Astrocyte of the spinal cord (primary cell): ENCODE results near the gene APOBEC3F.
"Not testable (repeated sequence)": the region's sequence is repeated elsewhere in the genome, so short reads cannot be mapped to it uniquely, and the experiment has no call there.

ENCODE experiments used
- DNase-seq: peaks from one replicate; pipeline ENCODE4 v3.0.0; 2011; ENCODE audit warnings: low read depth, low spot score
- H3K4me3 ChIP-seq: 2 replicates; pipeline ENCODE4 v1.5.1; 2011; ENCODE audit warnings: low read depth, mild to moderate bottlenecking, low read length, moderate library complexity
- CTCF ChIP-seq: IDR thresholded peaks from 2 replicates; pipeline ENCODE4 v1.5.1; 2012; ENCODE audit warnings: low read depth, mild to moderate bottlenecking, low read length, inconsistent platforms
- in situ Hi-C: cut with HindIII; loops from 2 replicates; pipeline ENCODE4 v1.10.0; 2017; ENCODE audit warnings: low sequenced_read_pairs

Gene APOBEC3F

GRCh38 chr22:39030705-39031104 is 10.0 kb upstream of the APOBEC3F start:
- DNase-seq, result no peak
- TF ChIP-seq CTCF, result no peak
- in situ Hi-C loops, result no loop called here
- no peak overlapping the region for H3K4me3 ChIP-seq

DNA sequence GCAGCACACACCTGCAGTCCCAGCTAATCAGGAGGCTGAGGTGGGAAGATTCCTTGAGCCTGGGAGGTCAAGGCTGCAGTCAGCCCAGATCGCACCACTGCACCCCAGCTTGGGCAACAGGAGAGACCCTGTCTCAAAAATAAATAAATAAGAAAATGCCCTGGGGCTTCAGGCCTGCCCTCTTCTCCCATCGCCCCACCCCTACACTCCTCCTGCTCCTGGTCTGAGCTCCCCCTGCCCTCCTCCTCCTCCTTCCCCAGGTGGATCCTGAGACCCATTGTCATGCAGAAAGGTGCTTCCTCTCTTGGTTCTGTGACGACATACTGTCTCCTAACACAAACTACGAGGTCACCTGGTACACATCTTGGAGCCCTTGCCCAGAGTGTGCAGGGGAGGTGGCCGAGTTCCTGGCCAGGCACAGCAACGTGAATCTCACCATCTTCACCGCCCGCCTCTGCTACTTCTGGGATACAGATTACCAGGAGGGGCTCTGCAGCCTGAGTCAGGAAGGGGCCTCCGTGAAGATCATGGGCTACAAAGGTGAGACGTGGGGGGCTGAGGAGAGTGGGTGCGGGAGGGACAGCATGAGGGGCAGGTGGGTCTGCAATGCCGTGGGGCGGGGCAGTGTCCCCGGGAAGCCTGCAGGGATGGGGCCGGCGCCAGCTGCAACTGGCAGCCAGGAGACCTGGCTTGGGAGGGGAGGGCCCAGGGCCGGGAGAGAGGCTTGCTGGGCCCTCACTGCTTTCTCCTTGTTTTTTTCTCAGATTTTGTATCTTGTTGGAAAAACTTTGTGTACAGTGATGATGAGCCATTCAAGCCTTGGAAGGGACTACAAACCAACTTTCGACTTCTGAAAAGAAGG is 9.0 kb upstream of the APOBEC3F start:
- DNase-seq, in situ Hi-C loops, H3K4me3 ChIP-seq: not testable (repeated sequence)

DNA sequence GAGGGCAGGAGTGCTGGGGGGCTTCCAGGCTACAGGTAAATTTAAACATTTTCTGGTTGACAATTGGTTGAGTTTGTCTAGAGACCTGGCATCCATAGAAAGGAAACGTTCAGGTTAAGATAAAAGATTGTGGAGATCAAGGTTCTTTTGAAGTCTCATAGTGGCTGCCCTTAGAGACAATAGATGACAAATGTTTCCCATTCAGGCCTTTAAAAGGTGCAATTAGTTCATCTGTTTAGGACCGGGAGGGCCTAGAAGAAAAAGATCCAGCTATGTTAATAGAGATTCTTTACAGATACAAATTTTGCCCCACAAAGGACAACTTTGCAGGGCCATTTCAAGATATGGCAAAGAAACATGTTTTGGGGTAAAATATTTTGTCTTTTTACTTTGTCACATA is 3.6 kb upstream of the APOBEC3F start:
- H3K4me3 ChIP-seq, in situ Hi-C loops, DNase-seq: not testable (repeated sequence)

DNA sequence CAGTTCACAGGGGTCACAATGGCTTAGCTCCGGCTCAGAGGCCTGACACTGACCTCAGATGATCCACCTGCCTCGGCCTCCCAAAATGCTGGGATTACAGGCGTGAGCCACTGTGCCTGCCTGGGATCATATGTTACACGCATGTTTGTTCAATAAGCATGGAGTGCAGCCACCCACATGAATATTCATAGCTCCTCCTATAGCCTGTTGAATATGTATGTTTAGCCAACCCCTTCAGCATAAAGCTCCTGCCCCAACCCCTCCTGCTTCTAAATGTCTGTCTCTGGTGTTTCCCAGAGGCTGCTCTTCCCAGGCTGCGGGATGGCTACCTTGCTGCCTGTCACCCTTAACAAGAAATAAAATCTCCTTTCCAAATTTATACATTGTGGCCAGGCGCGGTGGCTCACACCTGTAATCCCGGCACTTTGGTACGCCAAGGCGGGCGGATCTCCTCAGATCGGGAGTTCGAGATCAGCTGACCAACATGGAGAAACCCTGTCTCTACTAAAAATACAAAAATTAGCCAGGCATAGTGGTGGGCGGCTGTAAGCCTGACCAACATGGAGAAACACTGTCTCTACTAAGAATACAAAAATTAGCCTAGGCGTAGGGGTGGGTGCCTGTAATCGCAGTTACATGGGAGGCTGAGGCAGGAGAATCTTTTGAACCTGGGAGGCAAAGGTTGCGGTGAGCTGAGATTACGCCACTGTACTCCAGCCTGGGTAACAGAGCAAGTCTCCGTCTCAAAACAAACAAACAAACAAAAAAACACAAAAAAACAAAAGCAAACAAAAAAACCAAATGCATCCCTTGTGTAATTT is 1.1 kb upstream of the APOBEC3F start:
- TF ChIP-seq CTCF, result no peak
- no peak for DNase-seq
- in situ Hi-C loops, result no loop called here
- no peak overlapping the region for H3K4me3 ChIP-seq

DNA sequence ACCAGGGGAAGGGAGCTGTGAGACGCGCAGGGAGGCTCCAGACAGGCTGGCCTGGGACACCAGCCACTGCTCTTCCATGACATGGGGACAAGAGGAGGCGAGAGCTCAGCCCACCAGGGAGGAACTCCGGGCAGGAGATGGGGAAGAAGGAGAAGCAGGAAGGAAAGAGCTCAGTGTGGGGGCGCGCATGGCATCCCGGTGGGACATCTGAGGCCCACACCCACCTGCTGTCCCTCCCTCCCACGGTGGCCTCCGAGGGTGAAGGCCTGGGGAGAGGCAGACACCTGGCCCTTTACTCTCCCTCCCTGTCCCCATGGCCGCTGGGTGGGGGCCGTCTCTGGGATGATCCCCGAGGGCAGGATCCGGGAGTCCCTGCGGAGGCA is 518 bp upstream of the APOBEC3F start:
- peak overlapping the region; percentile 56 for H3K4me3 ChIP-seq
- DNase-seq, in situ Hi-C loops: not testable (repeated sequence)

DNA sequence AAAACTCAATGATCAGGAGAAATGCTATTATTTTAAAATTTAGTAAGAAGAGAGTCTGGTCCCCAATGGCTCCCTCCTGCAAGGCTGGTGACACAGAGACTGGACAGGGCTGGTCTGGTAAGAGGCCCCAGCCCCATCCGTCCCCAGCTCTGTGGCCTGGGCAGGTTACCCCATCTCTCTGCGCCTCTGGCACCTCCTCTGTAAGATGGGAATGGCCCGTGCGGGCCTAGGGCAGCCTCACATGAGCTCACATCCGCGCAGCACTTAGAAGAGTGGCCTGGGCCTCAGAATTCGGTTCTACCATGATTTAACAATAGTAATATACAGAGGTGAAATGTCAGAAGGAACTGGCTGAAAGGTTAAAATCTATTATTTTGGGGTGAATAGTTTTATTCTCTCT is 1.2 kb downstream of the APOBEC3F start:
- no peak for TF ChIP-seq CTCF
- H3K4me3 ChIP-seq, result no peak overlapping the region
- no peak for DNase-seq
- in situ Hi-C loops, result no loop called here

GRCh38 chr22:39043063-39043462 is 2.4 kb downstream of the APOBEC3F start:
- H3K4me3 ChIP-seq, DNase-seq, in situ Hi-C loops: not testable (repeated sequence)

DNA sequence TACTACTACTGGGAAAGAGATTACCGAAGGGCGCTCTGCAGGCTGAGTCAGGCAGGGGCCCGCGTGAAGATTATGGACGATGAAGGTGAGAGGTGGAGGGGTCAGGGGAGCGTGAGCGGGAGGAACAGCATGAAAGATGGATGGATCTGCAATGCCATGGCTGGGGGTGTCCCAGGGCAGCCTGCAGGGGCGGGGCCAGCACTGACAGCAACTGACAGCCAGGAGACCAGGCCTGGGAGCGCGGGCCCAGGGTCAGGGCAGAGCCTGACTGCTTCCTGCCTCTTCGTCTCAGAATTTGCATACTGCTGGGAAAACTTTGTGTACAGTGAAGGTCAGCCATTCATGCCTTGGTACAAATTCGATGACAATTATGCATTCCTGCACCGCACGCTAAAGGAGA is 4.5 kb downstream of the APOBEC3F start:
- in situ Hi-C loops, H3K4me3 ChIP-seq, DNase-seq: not testable (repeated sequence)

DNA sequence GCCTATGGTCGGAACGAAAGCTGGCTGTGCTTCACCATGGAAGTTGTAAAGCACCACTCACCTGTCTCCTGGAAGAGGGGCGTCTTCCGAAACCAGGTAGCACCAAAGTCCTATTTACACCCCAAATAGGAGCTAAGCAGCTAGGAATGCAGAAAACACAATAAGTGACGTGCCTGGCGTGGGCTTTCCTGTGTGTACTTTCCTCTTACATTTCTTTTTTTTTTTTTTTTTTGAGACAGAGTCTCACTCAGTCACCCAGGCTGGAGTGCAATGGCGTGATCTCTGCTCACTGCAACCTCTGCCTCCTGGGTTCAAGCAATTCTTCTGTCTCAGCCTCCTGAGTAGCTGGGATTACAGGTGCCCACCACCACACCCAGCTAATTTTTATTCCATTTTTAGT is 8.8 kb downstream of the APOBEC3F start:
- H3K4me3 ChIP-seq, DNase-seq, in situ Hi-C loops: not testable (repeated sequence)

DNA sequence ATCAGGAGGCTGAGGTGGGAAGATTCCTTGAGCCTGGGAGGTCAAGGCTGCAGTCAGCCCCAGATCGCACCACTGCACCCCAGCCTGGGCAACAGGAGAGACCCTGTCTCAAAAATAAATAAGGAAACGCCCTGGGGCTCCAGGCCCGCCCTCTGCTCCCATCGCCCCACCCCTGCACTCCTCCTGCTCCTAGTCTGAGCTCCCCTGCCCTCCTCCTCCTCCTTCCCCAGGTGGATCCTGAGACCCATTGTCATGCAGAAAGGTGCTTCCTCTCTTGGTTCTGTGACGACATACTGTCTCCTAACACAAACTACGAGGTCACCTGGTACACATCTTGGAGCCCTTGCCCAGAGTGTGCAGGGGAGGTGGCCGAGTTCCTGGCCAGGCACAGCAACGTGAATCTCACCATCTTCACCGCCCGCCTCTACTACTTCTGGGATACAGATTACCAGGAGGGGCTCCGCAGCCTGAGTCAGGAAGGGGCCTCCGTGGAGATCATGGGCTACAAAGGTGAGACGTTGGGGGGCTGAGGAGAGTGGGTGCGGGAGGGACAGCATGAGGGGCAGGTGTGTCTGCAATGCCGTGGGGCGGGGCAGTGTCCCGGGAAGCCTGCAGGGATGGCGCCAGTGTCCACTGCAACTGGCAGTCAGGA is 11.3 kb downstream of the APOBEC3F start:
- in situ Hi-C loops, DNase-seq, H3K4me3 ChIP-seq: not testable (repeated sequence)
